Panc1 (cell line): ENCODE data around the gene TESK2. TPM values are rescaled to one million over a fixed set of nuclear protein-coding genes. Genes with fewer than 3 reads are reported as not detected.
"Not testable (repeated sequence)": the region's sequence is repeated elsewhere in the genome, so short reads cannot be mapped to it uniquely, and the experiment has no call there.

Experiments used
- ATAC-seq: fragments of 200-7000 bp; cut with Tn5 transposase; 2 replicates; pipeline ENCODE4 v1.9.1; 2020; ENCODE audit warnings: mild to moderate bottlenecking, moderate library complexity
- BruUV-seq: library from RNA; stranded (reverse); fragments of 400-500 nt; replicated peaks from 2 replicates; lab custom pipeline; 2021; lab: Mats Ljungman, UMichigan
- CTCF ChIA-PET: fragments of 300-600 bp; sonication (Branson Sonifier 250); formaldehyde crosslinking; loops from one replicate; lab custom pipeline; 2022; ENCODE audit warnings: antibody characterized with exemption; lab: Charles Lee
- POLR2A ChIA-PET: fragments of 300-600 bp; sonication (Branson Sonifier 250); formaldehyde crosslinking; loops from one replicate; lab custom pipeline; 2022; ENCODE audit warnings: antibody characterized with exemption; lab: Charles Lee
- DNase-seq: peaks from one replicate; pipeline ENCODE4 v3.0.0-alpha.2; 2010; ENCODE audit warnings: low read depth, low spot score
- H3K27ac ChIP-seq: 2 replicates; pipeline ENCODE4 v1.5.1; 2011; ENCODE audit warnings: mild to moderate bottlenecking, low read length, inconsistent platforms
- H3K27me3 ChIP-seq: fragments of 200-500 bp; sonication (Bioruptor generic); 2 replicates; pipeline ENCODE4 v1.6.0; 2014; ENCODE audit warnings: low read length, inconsistent platforms; ENCODE audit not compliant: control insufficient read depth, insufficient read depth
- H3K36me3 ChIP-seq: fragments of 200-500 bp; sonication (Bioruptor generic); 2 replicates; pipeline ENCODE4 v1.5.1; 2014; ENCODE audit warnings: inconsistent platforms, mild to moderate bottlenecking, low read length, moderate library complexity; ENCODE audit not compliant: control insufficient read depth, insufficient read depth
- H3K4me1 ChIP-seq: 2 replicates; pipeline ENCODE4 v1.5.1; 2011; ENCODE audit warnings: inconsistent platforms, mild to moderate bottlenecking, low read length, moderate library complexity; ENCODE audit not compliant: control insufficient read depth, insufficient read depth
- H3K4me3 ChIP-seq, 2 experiments: 2 replicates each; pipeline ENCODE4 v1.5.1; 2011 to 2012; ENCODE audit warnings: low read depth in 2 of 2, low read length in 2 of 2, mild to moderate bottlenecking in 2 of 2, inconsistent platforms in 1 of 2, moderate library complexity in 1 of 2
- H3K9me3 ChIP-seq: fragments of 200-500 bp; sonication (Bioruptor generic); 2 replicates; pipeline ENCODE4 v1.5.1; 2014; ENCODE audit warnings: low read depth, mild to moderate bottlenecking, inconsistent platforms, low read length, moderate library complexity; ENCODE audit not compliant: control insufficient read depth, insufficient read depth
- POLR2AphosphoS5 ChIP-seq: IDR thresholded peaks from 2 replicates; pipeline ENCODE4 v1.6.1; 2012; ENCODE audit warnings: mild to moderate bottlenecking, low read depth, low read length, moderate library complexity
- SIN3A ChIP-seq: IDR thresholded peaks from 2 replicates; pipeline ENCODE4 v1.6.1; 2012; ENCODE audit warnings: low read depth, mild to moderate bottlenecking, low read length, moderate library complexity, borderline replicate concordance; ENCODE audit not compliant: insufficient read depth
- TCF7L2 ChIP-seq: IDR thresholded peaks from 2 replicates; pipeline ENCODE4 v1.6.1; 2011; ENCODE audit warnings: mild to moderate bottlenecking, low read depth, low read length, inconsistent platforms
- in situ Hi-C: cut with HindIII; loops from 2 replicates; pipeline ENCODE4 v1.10.0; 2016; ENCODE audit warnings: low sequenced_read_pairs, low pct_unique_long_range_greater_than_20kb
- intact Hi-C: fragments of 100-400 bp; cut with micrococcal nuclease; formaldehyde crosslinking; loops from one replicate; pipeline ENCODE4 v1.10.0; 2022; ENCODE audit not compliant: unreplicated experiment
- total RNA-seq: library from RNA; stranded (reverse); gene quantifications from one replicate; pipeline ENCODE4 v1.2.1, GENCODE V29; 2021; ENCODE audit not compliant: unreplicated experiment
- TF ChIP-seq, protein P1 (sequence below): fragments of 450-650 bp; IDR thresholded peaks from 2 replicates; pipeline ENCODE4 v1.5.1; 2017; ENCODE audit warnings: mild to moderate bottlenecking
- TF ChIP-seq, protein P2 (sequence below), 2 experiments: IDR thresholded peaks; 2 replicates each; pipeline ENCODE4 v1.6.1; 2011 to 2012; ENCODE audit warnings: low read depth in 2 of 2, control low read depth in 1 of 2, low read length in 1 of 2, mild to moderate bottlenecking in 1 of 2, moderate library complexity in 1 of 2; ENCODE audit not compliant: insufficient read depth in 1 of 2

The TESK2 gene
- total RNA-seq, 1 experiment from 2014 or later: 3.3 TPM

DNA sequence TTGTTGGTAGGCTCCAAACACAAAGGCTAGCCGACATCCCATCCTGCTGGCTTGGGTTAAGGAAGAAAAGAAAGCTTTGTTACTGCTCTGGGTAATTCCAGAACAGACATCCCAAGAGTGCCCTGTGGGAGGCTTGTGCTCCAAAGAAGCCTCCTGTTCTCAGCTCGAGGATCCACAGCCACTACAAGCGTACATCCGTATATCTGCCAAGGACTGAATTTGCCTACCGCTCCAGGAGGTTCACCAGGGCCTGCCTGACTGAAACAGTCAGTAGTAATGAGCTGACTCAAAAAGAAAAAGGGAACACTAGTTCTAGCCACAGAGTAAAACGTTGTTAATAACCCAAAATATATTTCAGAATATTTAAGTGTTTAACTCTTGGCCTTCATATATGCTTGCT lies 125.9 kb downstream of the TESK2 start:
- no TSS peak for BruUV-seq
- TF ChIP-seq, protein P1, sequence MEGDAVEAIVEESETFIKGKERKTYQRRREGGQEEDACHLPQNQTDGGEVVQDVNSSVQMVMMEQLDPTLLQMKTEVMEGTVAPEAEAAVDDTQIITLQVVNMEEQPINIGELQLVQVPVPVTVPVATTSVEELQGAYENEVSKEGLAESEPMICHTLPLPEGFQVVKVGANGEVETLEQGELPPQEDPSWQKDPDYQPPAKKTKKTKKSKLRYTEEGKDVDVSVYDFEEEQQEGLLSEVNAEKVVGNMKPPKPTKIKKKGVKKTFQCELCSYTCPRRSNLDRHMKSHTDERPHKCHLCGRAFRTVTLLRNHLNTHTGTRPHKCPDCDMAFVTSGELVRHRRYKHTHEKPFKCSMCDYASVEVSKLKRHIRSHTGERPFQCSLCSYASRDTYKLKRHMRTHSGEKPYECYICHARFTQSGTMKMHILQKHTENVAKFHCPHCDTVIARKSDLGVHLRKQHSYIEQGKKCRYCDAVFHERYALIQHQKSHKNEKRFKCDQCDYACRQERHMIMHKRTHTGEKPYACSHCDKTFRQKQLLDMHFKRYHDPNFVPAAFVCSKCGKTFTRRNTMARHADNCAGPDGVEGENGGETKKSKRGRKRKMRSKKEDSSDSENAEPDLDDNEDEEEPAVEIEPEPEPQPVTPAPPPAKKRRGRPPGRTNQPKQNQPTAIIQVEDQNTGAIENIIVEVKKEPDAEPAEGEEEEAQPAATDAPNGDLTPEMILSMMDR: no peak
- TF ChIP-seq SIN3A (no peak), TCF7L2 (no peak), POLR2AphosphoS5 (no peak)
- TF ChIP-seq, protein P2, sequence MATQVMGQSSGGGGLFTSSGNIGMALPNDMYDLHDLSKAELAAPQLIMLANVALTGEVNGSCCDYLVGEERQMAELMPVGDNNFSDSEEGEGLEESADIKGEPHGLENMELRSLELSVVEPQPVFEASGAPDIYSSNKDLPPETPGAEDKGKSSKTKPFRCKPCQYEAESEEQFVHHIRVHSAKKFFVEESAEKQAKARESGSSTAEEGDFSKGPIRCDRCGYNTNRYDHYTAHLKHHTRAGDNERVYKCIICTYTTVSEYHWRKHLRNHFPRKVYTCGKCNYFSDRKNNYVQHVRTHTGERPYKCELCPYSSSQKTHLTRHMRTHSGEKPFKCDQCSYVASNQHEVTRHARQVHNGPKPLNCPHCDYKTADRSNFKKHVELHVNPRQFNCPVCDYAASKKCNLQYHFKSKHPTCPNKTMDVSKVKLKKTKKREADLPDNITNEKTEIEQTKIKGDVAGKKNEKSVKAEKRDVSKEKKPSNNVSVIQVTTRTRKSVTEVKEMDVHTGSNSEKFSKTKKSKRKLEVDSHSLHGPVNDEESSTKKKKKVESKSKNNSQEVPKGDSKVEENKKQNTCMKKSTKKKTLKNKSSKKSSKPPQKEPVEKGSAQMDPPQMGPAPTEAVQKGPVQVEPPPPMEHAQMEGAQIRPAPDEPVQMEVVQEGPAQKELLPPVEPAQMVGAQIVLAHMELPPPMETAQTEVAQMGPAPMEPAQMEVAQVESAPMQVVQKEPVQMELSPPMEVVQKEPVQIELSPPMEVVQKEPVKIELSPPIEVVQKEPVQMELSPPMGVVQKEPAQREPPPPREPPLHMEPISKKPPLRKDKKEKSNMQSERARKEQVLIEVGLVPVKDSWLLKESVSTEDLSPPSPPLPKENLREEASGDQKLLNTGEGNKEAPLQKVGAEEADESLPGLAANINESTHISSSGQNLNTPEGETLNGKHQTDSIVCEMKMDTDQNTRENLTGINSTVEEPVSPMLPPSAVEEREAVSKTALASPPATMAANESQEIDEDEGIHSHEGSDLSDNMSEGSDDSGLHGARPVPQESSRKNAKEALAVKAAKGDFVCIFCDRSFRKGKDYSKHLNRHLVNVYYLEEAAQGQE (IDR thresholded peaks at IDR 0.05; ENCODE audit: insufficient read depth in 1 of 2, low read depth in 2 of 2, low read length in 1 of 2): no peak
- H3K4me1 ChIP-seq: no peaks in the 10 kb centered on the region; the same call in 1 of the 2 replicates
- intact Hi-C loops: no loop called here
- H3K27ac ChIP-seq: no peak overlapping the region
- H3K4me3 ChIP-seq: no peak overlapping the region
- H3K36me3 ChIP-seq: no peaks in the 10 kb centered on the region
- H3K9me3 ChIP-seq: no peaks in the 10 kb centered on the region
- in situ Hi-C loops: no loop called here
- no peaks in the 10 kb centered on the region for H3K27me3 ChIP-seq
- CTCF ChIA-PET: interaction anchor here (0.7 kb wide), 1 partner anchor 126 kb away, joined by 3 read pairs; no protein-coding TSS in a partner anchor
- POLR2A ChIA-PET: interaction anchor here (0.7 kb wide), 1 partner anchor 17 kb away, joined by 3 read pairs; no protein-coding TSS in a partner anchor
- no peak for DNase-seq
- no peak for ATAC-seq

DNA sequence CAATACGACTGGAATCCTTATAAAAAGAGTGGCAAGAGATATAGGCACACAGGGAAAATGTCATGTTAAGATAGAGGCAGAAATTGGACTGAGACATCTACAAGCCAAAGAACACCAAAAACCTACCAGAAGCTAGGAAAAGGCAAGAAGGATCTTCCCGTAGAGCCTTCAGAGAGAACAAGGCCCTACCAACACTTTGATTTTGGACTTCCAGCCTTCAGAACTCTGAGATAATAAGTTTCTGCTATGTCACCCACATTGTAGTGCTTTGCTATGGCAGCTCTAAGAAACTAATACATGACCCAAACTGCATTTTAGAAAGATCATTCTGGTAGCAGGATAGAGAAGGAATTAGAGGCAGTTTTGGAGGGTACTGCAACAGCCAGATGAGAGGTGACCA lies 126.7 kb downstream of the TESK2 start:
- DNase-seq (no peak), ATAC-seq (no peak)
- in situ Hi-C loops (no loop called here), intact Hi-C loops (no loop called here)
- H3K4me1 ChIP-seq: no peaks in the 10 kb centered on the region; the same call in 1 of the 2 replicates
- H3K27ac ChIP-seq: no peak overlapping the region
- no peaks in the 10 kb centered on the region for H3K9me3 ChIP-seq
- TF ChIP-seq, protein P1: no peak
- TF ChIP-seq, protein P2 (IDR thresholded peaks at IDR 0.05; ENCODE audit: insufficient read depth in 1 of 2, low read depth in 2 of 2, low read length in 1 of 2): no peak
- TF ChIP-seq POLR2AphosphoS5: no peak
- TF ChIP-seq SIN3A: no peak
- TF ChIP-seq TCF7L2: no peak
- ChIA-PET CTCF (no interaction called here), POLR2A (no interaction called here)
- H3K4me3 ChIP-seq: no peak overlapping the region
- no peaks in the 10 kb centered on the region for H3K27me3 ChIP-seq
- H3K36me3 ChIP-seq: no peaks in the 10 kb centered on the region
- BruUV-seq: no TSS peak

DNA sequence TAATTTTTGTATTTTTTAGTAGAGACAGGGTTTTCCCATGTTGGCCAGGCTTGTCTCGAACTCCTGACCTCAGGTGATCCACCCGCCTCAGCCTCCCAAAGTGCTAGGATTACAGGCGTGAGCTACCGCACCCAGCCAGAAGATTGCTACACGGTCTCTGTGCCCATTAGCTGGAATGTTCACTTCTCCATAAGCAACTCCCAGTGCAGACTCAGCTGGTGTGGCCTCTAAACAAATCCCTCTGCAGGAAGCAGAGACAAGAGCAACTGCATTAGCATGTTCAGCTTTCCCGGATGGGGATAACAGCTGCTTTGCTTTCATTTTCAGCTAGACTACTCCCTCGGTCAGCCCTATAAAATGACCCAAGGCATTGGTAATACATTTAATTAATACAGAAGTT lies 130.0 kb downstream of the TESK2 start:
- H3K36me3 ChIP-seq, in situ Hi-C loops, H3K9me3 ChIP-seq, BruUV-seq, H3K27me3 ChIP-seq, intact Hi-C loops, H3K27ac ChIP-seq, H3K4me1 ChIP-seq, POLR2A ChIA-PET, H3K4me3 ChIP-seq, DNase-seq: not testable (repeated sequence)
- peak; percentile 76; the same call in 1 of the 2 replicates for ATAC-seq
- CTCF ChIA-PET: interaction anchor here (2.3 to 4.3 kb wide), 2 partner anchors 131 to 139 kb away, joined by 5 to 32 read pairs; partner anchors contain the start of genes CCDC163, MMACHC and TESK2
